Transverse colon (tissue), 3 donors: ENCODE results near the gene FYB2.

Experiments
- CTCF ChIP-seq, 5 experiments: fragments of 200-600 bp in 3 of 5; fragments of 450-650 bp in 2 of 5; sonication (generic) in 3 of 5; IDR thresholded peaks; 1 replicate in 2 of 5; 2 replicates in 3 of 5; pipeline ENCODE4 v1.5.1; 2016 to 2017; ENCODE audit warnings: antibody characterized with exemption in 5 of 5, inconsistent platforms in 3 of 5, mild to moderate bottlenecking in 2 of 5, moderate library complexity in 1 of 5
- POLR2A ChIP-seq: fragments of 450-650 bp; IDR thresholded peaks from one replicate; pipeline ENCODE4 v1.6.1; 2016; ENCODE audit warnings: antibody characterized with exemption, mild to moderate bottlenecking, moderate library complexity

GRCh38 chr1:56824271-56824670, 5.1 kb upstream of the FYB2 start:
- TF ChIP-seq CTCF (IDR thresholded peaks at IDR 0.05), result no peak
- TF ChIP-seq POLR2A, result no peak
